Measurements from ENCODE around the gene PDE6G. TPM values are rescaled to one million over a fixed set of nuclear protein-coding genes. Genes with fewer than 3 reads are reported as not detected.

PDE6G gene
- total RNA-seq (2014; rRNA removed; shearing (Covaris generic)) = not detected in 2 replicates
- polyA plus RNA-seq (2014; cell fraction: nucleus; rRNA removed) = not detected in 2 replicates

DNA sequence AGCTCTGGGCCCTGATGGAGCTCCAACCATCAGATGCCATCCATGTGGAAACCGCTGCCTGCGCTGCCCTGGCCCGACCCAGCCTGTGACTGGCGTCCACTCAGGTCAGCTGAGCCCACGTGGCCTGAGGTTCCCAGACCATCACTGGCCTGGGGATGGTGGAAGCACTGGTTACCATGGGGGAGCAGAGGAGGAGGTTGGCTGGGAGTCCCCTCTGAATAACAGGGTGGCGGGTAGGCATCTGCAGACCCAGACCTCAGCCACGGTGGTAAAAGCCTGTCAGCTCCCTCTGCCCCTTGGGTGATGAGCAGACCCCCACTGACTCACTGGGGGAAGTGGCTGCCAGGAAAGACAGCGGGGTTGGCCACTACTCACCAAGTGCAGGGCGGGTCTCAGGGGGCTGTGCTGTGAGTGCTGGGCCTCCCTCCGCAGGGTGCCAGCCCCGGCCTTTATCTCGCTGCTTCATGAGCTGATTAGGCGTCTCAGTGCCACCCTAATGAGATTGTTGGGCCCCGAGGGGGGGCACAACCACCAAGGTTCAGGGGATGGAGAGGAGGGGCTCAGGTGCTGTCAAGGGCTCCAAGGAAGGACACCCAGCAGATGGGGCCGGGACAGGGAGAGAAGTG, at the start of gene PDE6G:
Gene PDE6G, minus strand, starts transcription at position 425 of the 626 bp plus-strand sequence. CDS start 3,237 bp downstream, outside the sequence.
- no peak for DNase-seq (ENCODE audit: extremely low read depth, low read depth)

DNA sequence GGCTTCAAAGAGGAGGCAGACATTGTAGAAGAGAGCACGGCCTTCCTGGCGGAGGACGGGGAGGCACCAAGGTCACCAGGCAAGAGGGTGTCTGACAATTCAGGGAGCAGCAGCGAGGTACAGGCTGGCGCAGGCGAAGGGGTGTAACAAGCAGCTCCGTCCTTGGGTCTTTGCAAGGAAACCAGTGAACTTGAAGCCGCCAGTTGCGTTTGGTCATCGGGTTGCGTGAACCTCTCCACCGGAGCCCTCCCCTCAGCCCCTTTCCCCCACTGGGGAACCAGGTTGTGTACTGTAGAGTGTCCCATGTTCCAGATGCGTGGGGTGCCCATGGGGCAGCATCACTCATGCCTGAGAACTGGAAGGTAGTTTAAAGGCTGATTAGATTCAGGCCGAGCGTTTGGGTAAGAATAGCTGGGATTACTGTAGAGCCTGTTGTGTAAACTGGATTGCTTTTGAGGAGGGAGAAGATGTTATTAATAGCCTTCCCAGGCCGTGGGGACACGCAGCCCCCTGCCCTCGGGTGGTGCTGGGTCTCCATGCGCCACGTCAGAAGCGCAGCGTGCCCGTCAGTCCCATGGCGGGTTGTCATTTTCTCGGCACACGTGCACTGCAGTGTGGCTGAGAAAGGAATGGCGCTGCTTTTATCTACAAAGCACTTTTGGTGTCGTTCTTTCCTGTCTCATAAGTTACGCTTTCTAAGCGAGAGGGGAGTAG, 49.3 kb upstream of the PDE6G start:
- DNase-seq (ENCODE audit: extremely low read depth, low read depth) = no peak

DNA sequence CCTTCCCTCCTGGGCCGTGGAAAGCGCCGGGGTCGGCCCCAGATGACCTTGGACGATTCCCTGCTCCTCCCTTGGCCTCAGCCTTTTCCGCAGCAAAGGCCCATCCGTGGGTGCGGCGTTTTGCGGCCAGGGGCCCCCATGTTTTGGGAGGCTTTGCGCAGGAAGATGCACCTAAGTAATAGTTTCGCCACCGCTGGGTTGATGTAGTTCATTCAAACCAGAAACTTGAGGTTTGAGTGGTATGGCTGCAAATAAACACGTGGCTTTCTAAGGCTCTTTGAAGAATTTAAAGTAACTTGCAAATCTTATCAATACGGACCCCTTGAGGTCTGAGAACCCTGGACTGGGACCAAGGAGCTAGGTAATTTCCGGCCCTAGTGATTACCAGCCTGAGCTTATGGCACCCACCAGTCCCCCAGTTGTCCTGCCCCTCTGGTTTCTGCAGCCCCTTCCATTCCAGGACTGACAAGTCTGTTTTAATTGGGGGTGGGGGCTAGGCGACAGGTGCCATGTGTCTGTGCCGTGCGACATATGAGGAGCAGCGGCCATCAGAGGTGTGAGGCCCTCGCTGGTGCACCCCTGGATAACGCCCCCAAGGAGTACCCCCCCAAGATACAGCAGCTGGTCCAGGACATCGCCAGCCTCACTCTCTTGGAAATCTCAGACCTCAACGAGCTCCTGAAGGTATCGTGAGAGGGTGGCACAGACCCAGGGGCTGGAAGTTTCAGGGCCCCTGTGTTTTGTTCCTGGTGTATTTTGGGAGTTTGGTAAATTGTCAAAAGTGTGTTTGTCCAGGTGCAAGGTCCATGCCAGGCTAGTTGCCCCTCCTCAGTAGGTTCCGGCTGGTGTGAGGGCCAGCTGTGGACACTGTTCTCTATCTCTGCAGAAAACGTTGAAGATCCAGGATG, 47.7 kb upstream of the PDE6G start:
- DNase-seq (ENCODE audit: extremely low read depth, low read depth) = no peak

DNA sequence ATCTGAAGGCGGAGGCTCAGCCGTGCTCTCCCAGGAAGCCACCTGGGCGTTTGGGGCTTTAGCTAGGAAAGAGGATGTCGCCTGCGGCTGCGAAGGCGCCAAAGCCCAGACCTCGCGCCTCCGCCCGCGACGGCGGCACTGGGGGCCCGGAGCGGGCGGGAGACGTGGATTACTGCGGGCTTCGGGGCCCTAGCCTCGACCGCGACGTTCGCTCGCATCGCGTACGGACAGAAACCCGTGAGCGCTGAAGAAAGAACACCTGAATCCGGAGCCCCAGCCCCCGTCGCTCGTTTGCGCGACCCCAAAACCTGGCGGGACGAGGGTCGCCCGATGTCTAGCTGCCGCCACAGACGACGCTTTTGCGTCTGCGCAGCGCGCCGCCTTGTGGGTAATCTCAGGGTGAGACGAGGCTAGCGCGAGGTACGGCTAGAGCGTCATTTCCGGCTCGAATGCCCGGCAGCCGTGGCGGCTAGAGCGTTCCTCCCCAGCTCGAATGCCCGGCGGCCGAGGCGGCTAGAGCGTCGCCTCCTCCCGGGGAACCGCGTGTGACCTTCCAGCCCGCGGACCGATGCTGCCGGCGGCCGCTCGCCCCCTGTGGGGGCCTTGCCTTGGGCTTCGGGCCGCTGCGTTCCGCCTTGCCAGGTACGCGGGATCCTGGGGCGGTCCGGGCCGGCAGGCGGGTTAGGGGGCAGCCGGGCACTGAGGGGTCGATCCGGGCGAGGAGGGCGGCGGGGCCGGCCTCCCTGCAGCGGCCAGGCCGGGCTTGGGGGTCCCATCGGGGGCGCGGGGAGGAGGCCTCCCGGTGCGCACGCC, 46.8 kb upstream of the PDE6G start, which contains the start of gene MRPL12:
Gene MRPL12, plus strand, starts transcription at position 434 of the 813 bp plus-strand sequence. Its CDS starts 135 bp downstream, at position 569.
- peak; percentile 88 for DNase-seq (ENCODE audit: extremely low read depth, low read depth)

DNA sequence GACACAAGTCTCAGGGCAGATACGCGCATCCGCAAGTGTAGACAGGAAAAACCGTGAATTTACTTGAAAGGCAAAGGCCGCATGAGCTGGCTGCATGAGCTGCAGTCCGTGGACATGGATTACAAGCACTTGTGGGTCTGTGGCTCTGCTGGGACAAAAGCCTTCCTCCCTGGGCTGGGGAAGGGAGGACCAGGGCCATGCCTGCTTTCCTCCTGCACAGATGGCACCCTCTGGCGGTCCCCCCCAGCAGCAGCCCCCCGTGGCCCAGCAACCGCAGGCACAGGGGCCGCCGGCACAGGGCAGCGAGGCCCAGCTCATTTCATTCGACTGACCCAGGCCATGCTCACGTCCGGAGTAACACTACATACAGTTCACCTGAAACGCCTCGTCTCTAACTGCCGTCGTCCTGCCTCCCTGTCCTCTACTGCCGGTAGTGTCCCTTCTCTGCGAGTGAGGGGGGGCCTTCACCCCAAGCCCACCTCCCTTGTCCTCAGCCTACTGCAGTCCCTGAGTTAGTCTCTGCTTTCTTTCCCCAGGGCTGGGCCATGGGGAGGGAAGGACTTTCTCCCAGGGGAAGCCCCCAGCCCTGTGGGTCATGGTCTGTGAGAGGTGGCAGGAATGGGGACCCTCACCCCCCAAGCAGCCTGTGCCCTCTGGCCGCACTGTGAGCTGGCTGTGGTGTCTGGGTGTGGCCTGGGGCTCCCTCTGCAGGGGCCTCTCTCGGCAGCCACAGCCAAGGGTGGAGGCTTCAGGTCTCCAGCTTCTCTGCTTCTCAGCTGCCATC, 45.1 kb upstream of the PDE6G start:
- DNase-seq (ENCODE audit: extremely low read depth, low read depth) = no peak

DNA sequence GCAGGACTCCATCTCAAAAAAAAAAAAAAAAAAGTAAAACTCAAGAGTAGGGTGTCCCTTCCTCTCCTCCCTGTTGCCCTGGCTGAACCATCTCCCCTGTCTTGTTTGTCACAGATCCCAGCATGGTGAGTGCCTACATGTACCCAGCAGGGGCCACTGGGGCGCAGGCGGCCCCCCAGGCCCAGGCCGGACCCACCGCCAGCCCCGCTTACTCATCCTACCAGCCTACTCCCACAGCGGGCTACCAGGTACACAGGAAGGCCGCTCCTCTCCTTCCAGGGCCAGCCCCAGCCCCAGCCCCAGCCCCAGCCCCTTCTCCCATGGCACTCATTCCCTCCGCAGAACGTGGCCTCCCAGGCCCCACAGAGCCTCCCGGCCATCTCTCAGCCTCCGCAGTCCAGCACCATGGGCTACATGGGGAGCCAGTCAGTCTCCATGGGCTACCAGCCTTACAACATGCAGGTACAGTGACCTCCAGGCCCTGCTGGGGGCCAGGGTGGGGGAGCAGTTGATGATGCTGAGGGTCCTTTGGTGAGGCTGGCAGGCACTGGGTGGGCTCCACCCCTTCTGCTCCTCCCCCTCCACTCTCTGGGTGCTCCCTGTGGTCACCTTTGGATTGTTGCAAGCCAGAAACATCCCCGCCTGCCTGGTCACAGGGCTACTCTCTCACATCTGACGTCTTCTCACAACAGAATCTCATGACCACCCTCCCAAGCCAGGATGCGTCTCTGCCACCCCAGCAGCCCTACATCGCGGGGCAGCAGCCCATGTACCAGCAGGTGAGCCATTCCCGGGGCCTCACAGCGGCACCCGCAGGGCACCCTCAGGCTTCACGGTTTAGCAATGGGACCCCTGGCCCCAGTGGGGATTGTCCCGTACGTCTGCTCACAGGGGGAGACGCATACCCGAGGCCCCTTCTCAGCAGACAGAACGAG, 44.3 kb upstream of the PDE6G start:
- DNase-seq (ENCODE audit: extremely low read depth, low read depth) = no peak

DNA sequence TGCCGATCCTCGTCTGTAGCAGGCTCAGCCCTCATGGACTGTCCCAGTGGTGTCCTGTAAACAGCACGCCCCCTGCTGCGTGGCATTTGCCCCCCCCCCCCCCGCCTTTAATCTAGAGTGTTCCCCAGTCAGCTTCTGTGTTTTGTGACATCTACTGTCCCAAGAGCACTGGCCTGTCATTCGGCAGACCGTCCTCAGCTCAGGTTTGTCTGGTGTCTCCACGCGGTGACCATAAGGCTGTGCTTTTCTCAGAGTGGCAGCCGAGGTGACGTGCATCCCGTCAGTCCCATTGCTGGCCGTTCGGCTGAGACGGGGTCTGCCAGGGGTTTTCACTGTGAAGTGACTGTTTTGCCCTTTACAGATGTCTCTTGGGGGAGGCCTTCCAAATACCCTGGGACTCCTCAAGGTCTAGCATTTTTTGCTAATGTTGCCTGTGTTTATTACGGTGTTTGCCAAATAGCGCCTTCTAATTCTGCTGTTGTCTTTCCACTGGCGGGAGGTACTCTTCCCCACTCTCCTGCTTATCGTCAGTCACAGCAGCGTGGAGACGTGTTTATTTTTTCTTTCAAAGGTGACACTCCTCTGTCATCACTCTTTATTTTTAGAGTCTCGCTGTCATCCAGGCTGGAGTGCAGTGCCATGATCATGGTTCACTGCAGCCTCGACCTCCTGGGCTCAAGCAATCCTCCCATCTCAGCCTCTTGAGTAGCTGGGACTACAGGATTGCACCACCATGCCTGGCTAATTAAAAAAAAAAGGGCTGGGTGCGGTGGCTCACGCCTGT, 41.1 kb upstream of the PDE6G start:
- no peak for DNase-seq (ENCODE audit: extremely low read depth, low read depth)

DNA sequence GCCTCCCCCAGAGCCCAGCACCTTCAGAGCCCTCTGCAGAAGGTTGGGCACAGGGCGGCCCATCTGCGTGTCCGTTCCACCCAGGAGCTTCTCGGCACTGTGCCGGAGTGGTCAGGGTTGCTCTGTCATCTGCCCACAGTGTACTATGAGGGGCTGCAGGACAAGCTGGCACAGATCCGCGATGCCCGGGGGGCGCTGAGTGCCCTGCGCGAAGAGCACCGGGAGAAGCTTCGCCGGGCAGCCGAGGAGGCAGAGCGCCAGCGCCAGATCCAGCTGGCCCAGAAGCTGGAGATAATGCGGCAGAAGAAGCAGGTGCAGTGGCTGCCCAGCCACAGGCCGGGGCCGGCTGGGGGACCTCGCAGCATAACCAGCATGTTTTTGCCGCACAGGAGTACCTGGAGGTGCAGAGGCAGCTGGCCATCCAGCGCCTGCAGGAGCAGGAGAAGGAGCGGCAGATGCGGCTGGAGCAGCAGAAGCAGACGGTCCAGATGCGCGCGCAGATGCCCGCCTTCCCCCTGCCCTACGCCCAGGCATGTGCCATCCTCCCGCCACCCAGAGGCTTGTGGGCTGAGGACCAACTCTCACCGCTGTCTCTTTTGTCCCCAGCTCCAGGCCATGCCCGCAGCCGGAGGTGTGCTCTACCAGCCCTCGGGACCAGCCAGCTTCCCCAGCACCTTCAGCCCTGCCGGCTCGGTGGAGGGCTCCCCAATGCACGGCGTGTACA, 40.0 kb upstream of the PDE6G start:
- no peak for DNase-seq (ENCODE audit: extremely low read depth, low read depth)

DNA sequence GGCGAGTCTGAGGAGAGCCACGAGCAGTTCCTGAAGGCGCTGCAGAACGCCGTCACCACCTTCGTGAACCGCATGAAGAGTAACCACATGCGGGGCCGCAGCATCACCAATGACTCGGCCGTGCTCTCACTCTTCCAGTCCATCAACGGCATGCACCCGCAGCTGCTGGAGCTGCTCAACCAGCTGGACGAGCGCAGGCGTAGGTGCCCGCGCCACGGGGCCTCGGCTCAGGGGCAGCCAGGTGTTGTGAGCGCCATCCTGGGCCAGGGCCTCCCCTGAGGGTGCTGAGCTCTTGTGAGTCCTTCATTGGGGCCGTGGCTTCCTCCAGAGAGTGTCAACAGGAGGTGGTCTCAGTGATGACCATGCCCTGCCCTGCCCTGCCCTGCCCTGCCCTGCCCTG, 39.5 kb upstream of the PDE6G start:
- no peak for DNase-seq (ENCODE audit: extremely low read depth, low read depth)

DNA sequence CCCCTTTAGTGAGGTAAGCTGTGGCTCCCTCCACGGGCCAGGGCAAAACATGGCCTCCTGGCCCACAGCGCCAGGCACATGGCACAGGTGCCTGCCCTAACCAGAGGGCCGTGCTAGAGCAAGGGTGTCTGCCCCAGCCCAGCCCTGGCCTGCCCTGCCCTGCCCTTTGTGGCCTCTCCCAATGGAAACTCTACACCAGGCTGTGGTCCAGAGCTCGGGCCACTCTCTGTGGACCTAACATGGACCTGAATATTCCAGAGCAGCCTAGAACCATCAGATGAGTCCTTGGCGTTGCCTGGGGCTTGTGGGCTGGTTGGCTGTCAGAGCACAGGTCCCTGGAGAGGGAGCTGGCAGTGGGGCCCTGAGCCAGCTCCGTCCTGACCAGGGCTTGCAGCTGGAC, 38.9 kb upstream of the PDE6G start:
- DNase-seq (ENCODE audit: extremely low read depth, low read depth) = no peak

DNA sequence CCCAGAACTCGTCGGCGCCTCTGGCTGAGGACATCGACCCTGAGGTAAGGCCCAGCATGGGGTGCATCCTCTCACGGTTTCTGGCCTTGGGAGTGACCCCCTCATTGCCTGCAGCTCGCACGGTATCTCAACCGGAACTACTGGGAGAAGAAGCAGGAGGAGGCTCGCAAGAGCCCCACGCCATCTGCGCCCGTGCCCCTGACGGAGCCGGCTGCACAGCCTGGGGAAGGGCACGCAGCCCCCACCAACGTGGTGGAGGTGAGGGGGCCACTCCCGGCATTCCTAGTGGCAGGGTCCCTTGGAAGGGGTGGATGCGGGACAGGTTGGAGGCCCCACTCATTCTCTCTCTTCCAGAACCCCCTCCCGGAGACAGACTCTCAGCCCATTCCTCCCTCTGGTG, 38.5 kb upstream of the PDE6G start:
- DNase-seq (ENCODE audit: extremely low read depth, low read depth) = no peak

DNA sequence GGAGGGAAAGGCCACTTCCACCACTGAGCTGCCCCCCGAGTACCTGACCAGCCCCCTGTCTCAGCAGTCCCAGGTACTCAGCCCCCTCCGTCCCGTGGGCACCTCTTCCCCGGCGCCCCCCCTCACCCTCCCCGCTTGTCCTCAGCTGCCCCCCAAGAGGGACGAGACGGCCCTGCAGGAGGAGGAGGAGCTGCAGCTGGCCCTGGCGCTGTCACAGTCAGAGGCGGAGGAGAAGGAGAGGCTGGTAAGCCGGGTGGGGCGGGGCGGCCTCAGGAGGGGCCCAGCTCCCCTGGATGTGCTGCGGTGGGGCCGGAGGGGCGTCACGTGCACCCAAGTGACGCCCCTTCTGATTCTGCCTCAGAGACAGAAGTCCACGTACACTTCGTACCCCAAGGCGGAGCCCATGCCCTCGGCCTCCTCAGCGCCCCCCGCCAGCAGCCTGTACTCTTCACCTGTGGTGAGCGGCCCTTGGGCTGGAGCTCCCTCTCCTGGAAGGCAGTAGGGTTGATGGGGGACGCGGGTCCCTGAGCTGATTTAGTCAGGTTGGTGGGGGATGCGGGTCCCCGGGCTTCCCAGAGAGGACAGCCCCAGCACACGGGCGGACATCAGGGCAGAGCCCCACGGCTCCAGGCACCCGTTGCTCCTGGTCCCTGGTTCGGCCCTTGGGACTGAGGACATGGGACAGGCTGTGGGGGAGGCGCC, 37.3 kb upstream of the PDE6G start:
- no peak for DNase-seq (ENCODE audit: extremely low read depth, low read depth)

DNA sequence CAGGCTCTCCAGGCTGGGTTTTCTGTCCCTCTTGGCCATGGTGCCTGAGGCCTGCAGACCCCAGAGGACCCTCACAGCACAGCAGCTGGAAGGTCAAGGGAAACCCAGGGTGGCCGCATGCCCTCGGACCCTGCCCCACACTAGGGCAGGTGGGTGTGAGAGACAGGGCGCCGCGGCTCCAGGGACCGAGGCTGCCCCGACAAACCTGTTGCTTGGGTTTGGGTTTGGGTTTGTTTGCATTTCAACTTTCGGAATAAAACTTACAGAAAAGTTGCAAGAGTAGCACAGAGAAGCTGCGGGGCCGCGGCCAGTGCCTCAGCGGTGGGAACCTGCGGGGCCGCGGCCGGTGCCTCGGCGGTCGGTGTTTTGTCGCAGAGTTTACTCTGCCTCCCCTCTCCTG, 35.3 kb upstream of the PDE6G start:
- no peak for DNase-seq (ENCODE audit: extremely low read depth, low read depth)

DNA sequence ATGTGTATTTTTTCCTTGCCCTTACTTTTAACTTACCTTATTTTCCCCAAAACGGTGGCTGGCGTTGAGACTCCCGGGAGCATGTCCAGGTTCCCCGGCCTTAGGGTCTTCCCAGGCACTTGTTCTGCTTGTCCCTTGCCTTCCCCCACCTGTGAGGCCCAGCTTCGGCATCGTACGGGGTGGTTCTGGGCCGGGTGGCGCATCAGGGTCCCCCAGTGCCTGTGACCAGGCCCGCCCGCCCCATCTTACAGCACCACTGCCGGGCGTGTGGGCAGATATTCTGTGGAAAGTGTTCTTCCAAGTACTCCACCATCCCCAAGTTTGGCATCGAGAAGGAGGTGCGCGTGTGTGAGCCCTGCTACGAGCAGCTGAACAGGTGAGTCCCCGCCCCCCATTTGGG, 34.9 kb upstream of the PDE6G start:
- DNase-seq (ENCODE audit: extremely low read depth, low read depth) = no peak

DNA sequence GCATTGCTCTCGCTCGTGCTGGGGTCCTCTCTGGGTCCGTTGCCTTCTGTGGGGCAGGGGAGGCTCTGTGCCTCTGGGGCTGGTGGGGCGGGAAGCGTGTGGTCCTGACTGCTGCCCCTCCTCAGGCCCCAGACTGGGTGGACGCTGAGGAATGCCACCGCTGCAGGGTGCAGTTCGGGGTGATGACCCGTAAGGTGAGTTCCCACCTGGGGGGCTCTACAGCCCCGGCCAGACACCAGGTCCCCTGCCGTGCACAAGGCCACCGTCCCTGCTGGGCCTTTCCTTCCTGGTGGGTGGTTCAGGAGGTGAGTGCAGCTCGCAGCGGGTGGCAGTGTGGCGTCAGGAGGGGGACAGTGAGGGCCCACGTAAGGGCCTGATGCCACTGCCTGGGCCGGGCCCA, 34.2 kb upstream of the PDE6G start:
- DNase-seq (ENCODE audit: extremely low read depth, low read depth) = no peak

DNA sequence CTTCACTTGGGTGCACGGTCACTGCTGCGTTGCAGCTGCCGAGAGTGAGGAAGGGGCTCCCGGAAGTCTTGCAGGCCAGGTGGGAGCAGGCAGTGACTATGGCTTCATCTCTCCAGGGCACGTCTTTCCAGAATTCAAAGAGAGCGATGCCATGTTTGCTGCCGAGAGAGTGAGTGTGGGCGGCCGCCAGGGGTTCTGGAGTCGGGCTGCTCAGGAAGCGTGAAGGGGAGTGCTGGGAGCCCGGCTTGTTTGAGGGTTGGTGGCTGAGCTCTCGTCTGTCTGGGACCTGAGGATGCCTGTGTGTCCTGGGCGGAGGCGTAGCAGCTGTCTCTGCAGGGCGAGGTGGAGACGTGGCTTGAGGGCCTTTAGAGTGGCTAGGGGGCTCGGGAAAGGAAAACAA, 33.7 kb upstream of the PDE6G start:
- no peak for DNase-seq (ENCODE audit: extremely low read depth, low read depth)
